Stimulated activated CD8-positive, alpha-beta memory T cell treated with anti-CD3 and anti-CD28 coated beads, Interleukin-15, amount 100 ng/mL, for 4 hours (primary cell): ENCODE measurements around the gene MTHFD1.
"Not testable (repeated sequence)": the region's sequence is repeated elsewhere in the genome, so short reads cannot be mapped to it uniquely, and the experiment has no call there.

Experiments used
- DNase-seq, 2 donors: peaks; one replicate each; pipeline ENCODE4 v3.0.0-alpha.2; 2020; ENCODE audit warnings: low read depth in 2 of 2

The MTHFD1 gene

DNA sequence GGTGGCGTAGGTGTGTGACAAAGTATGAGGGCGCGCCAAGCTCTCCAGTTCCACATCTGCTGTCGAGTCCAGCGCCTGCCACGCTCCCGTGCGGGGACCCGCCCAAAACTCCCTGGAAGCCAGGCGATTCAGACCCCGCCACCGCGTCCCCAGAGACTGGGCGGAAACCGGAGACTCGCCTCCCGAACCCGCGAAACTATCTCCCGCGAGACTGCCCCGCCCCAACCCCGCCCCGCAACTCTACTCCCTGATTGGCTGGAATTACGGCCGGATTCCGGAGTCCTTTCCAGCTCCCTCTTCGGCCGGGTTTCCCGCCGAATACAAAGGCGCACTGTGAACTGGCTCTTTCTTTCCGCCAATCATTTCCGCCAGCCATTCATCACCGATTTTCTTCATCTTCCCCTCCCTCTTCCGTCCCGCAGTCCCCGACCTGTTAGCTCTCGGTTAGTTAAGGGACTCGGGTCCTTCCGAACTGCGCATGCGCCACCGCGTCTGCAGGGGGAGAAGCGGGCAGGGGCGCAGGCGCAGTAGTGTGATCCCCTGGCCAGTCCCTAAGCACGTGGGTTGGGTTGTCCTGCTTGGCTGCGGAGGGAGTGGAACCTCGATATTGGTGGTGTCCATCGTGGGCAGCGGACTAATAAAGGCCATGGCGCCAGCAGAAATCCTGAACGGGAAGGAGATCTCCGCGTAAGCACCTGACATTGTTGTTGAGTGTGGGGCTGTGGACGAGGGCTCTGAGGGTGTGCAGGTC lies at the start of gene MTHFD1:
TSS of gene MTHFD1 (plus strand) at position 572 of the 751 bp plus-strand sequence. CDS start at position 647, 75 bp downstream.
- peak; percentile 89 to 92 for DNase-seq

DNA sequence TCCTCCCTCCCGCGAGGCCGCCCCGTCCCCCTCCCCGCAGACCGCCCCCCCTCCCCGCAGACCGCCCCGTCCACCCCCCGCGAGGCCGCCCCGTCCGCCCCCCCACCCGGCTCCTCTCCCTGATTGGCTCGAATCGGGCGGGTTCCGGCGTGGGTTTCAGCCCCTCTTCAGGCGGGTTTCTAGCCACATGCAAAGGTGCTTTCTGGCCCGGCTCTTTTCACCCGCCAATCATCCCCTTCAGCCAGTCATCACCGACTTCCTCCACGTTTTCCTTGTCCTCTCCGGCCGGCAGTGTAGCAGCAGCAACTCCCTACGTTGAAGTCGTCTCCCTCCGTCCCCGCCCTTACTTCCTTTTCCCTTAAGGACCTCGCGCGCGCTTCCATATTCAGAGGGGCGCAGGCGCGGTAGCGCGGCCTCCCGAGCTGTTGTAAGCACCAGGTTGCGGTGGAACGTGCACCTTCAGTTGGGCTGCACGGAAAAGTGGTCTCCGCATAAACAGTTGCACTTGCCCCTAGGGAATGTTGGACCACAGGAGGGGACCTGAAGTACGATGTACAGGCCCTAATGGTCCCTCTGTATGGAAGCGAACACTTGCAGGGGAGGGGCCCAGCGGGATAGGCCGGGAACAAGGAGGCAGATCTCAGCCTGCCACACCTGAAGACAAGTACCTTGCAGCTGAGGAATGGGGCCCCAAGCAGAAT lies 49.4 kb upstream of the MTHFD1 start:
- peak; percentile 73 to 74 for DNase-seq

DNA sequence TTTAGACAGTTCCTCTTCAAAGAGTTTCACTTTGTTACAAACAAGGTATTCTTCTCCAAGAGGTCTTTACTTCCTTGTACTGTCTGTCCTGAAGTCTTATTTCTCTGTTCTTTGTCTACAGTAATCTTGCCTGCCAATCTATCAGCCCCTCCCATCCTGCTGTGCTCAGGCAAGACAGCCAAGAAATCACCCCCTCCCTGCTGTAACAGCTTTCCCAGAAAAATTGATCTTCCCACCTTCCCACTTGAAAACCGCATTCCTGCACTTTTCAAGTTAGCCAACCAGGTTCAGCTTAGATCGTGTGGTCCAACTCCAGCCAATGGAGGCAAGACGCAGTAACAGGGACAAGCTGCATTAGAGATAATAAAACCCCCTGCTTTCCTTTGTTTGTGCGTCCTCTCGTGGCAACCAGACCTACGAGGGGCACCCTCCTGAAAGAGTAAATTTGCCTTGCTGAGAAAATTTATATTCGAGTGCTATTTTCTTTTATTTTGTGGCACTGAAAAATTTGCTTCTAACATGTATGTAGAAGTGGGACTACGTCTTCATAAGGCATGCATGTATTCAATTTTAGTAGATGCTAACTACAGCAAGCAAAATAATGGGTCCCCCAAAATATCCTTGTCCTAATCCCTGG lies 47.5 kb upstream of the MTHFD1 start:
- DNase-seq, result no peak

DNA sequence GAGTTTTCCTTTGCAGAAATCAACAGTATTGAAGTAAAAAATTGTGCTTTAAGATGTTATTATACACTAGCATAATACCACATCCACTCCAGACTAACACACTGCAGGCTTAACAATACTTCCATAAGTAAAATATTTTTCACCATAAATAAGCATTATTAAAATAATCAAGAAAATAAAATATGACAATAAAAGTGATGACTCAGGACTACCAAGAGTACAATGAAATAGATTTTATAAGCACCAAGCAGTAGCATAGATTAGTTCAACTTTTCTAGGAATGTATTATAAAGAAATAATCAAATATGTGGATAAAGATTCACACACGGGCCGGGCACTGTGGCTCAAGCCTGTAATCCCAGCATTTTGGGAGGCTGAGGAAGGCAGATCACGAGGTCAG lies 40.4 kb upstream of the MTHFD1 start:
- no peak for DNase-seq

DNA sequence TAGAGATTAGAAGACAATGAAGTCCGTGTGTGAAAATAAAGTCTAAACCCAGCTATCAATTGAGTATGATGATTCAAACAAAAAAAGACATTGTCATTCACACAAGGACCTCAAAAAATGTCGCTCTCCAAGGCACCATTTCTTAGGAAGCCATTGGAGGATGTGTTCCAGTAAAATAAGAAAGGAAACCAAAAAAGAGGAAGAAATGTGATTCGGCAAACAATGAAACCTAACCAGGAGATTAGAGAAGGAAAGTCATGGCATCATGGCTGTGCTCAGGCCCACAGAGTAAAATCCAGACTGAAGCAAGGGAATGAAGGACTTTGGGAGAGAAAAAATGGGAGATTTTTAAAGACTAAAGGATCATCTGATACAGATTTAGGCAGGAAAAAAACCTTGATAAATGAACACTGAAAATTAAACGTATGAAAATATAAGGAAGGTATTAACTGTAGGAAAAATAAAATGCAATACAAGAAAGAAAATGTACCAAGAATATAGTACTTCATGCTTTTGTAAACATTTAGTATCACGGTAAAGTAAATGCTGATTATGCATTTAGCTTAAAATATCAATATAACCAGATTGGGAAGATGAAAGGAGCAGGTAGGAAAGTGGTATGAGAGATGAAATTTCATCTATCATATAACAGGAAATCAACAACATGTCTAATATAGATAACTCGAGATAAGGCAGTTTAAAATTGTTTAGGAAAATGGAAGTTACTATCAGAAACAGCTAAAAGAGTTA lies 38.2 kb upstream of the MTHFD1 start:
- DNase-seq, result no peak

DNA sequence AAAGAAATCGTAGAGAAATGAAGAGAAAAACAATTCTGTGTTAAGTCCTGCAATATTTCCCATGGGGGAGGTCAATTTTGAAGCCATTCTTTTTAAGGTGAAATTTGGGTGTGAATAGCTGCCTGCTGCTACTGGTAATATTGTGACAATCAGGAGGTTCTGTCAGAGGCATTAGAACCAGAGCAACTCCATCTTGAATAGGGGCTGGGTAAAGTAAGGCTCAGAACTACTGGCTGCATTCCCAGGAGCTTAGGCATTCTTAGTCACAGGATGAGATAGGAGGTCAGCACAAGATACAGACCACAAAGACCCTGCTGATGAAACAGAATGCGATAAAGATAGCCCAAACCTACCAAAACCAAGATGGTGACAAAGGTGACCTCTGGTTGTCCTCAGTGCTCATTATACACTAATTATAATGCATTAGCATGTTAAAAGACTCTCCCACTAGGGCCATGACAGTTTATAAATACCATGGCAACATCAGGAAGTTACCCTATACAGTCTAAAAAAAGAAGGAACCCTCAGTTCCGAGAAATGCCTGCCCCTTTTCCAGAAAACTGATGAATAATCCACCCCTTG lies 24.8 kb upstream of the MTHFD1 start:
- no peak for DNase-seq

DNA sequence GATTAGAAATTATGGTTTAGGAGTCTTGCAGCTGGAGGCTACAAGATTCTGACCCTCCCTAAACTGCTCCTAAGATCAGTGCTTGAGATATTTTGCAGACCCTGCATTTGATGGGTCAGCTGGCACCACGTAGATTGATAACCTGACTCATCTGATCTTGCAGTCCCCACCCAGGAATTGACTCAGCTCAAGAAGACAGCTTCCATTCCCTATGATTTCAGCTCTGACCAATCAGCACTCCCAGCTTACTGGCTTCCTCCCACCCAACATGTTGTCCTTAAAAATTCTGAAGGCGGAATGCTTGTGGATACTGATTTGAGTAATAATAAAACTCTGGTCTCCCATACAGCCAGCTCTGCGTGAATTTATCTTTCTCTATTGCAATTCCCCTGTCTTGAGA lies 23.2 kb upstream of the MTHFD1 start:
- no peak for DNase-seq

DNA sequence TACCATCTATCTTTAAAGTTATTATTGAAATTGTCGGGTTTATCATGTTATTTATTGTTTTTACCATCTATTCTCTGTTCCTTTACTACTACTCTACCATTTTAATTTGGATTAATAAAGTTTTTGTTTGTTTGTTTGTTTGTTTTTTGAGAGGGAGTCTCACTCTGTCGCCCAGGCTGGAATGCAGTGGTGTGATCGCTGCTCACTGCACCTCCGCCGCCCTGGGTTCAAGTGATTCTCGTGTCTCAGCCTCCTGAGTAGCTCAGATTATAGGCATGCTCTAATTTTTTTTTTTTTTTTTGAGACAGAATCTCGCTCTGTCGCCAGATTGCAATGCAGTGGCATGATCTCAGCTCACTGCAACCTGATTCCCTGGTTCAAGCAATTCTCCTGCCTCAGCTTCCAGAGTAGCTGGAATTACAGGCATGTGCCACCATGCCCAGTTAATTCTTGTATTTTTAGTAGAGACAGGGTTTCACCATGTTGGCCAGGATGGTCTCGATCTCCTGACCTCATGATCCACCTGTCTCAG lies 22.7 kb upstream of the MTHFD1 start:
- DNase-seq, result not testable (repeated sequence)

DNA sequence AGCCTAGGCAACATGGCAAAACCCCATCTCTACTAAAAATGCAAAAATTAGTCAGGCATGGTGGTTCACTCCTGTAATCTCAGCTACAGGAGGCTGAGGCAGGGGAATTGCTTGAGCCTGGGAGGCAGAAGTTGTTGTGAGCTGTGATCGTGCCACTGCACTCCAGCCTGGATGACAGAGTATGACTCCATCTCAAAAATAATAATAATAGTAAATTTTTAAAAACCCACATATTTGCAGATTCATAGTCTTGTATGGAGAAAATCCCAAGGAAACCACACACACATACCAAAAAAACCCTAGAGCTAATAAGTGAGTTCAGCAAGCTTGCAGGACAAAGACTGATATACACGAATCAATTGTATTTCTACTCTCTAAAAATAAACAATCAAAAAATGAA lies 19.0 kb upstream of the MTHFD1 start:
- DNase-seq, result no peak

DNA sequence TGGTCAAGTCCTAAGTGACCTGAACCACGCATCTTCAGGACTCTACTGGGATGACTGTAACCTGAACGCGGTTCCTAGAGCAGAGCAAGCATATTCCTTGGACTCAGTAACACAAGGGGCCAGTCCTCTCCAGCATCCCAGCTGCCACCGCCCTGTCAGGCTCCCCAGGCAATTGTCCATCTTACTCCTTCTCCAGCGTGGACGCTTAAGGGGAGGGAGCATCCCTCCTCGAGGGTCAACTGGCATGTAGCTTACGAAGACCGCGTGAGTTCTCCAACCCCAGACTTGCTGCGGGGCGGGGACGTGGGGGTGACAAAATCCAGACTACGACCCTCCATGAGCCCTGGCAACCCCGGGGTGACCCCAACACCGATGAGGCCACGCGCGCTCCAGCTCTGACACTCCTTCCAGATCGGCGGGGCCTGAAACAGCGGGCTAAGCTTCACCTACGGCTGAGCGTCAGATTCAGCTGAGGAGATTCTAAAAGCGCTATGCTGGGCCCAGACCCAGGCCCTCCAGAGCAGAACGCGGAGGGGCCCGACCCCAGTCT lies 846 bp upstream of the MTHFD1 start:
- DNase-seq, result no peak

DNA sequence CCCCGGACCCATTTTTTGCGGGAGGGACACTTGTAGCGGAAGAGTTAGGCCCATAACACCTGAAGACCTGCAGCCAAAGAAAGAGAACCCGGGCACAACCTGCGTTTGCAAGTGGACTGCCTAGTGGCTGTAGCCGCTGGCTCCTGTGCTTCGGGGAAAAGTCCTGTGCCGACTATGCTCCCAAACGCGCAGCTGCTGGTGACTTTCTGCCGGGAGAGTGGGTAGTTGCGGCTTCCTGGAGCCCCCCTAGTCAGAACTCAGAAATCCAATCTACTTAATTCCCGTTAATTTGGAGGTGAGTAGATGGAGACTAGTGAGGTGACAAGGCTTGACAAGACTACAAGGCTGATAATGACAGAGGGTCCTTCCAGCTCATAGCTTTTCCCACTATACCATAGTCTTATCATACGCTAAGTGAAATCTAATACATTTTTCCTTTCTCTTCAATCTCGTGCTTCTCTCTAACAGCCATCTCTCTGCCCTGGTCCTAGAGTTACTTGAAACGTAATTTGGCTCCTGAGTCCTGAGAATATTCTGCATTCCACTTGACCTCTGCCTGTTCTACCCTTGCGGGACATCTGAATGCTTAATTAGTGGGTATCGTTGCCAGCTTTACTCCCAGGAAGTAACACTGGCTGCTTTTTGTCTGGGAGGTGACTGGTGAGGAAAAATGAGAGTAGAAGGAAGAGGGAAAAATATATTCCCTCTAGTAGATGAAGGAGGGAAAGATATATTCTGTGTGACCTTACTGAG lies 556 bp downstream of the MTHFD1 start:
- no peak for DNase-seq

DNA sequence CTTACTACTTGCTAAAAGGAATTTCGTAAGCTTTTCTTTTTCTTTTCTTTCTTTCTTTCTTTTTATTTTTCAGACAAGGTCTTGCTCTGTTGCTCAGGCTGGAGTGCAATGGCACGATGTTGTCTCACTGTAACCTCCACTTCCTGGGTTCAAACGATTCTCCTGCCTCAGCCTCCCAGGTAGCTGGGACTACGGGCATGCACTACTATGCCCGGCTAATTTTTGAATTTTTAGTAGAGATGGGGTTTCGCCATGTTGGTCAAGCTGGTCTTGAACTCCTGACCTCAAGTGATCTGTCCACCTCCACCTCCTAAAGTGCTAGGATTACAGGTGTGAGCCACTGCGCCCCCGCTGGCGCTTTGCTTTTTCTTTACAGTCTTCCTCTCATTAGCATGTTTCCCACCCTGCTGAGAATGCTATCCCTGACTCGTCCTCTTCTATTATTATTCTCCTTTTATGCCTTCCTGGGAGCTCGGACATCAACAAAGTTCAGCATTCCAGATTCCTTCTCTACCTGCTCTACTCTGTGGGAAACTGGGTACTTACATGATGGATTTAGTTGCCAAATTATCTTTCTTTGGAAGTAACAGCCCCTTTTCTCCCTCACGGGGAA lies 3.1 kb downstream of the MTHFD1 start:
- no peak for DNase-seq

DNA sequence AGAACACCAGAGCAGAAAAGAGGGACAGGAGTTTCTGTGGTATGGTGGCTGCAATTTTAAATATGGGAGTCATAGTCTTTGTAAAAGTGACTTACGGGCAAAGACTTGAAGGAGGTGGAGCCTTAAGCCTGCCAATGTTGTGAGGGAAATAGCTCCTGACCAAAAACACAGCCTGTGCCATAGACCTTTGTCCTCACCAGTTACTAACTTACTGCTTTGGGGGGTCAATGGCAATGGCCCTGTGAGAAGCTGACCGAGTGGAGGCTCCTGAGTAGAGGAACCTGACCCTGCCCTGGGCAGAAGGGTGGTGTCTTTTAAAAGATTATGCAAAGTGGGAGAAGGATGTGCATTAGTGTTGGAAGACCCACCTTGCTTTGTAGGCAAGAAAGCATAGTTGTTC lies 3.8 kb downstream of the MTHFD1 start:
- no peak for DNase-seq

DNA sequence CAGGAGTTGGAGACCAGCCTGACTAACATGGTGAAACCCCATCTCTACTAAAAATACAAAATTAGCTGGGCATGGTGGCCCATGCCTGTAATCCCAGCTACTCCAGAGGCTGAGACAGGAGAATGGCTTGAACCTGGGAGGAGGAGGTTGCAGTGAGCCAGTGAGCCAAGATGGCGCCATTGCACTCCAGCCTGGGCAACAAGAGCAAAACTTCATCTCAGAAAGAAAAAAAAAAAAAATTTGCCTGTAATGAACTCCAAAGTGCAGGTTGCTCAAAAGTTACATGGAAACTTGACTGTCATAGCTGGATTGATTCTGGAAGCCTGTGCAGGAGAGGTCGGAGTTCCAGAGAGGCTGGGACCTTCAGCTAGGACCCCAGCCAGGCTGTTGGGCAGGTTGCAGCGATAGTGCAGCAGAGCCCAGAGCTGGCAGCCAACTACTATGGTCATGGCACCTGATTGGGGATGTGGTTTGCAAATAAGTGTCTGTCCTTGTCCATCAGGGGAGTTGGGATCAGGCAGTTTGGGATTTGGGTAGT lies 5.1 kb downstream of the MTHFD1 start:
- not testable (repeated sequence) for DNase-seq

DNA sequence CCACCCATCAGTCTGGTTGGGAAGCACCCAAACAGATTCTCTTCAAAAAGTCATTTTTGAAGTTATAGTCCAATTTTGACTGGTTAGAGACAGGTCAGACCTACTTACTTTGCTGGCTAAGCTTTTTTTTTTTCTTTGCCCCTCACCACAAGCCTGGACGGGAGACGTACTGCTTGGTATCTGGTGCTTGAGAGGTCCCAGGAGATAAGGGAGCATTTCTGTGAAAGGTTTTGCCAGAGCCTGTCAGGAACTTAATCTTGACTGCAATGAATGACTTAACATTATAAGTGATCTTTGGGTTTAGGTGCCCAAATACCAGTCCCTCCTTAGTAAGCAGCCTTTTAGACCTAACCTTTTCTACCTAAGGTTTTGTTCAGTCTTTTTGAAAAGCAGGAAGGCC lies 6.3 kb downstream of the MTHFD1 start:
- DNase-seq, result no peak

DNA sequence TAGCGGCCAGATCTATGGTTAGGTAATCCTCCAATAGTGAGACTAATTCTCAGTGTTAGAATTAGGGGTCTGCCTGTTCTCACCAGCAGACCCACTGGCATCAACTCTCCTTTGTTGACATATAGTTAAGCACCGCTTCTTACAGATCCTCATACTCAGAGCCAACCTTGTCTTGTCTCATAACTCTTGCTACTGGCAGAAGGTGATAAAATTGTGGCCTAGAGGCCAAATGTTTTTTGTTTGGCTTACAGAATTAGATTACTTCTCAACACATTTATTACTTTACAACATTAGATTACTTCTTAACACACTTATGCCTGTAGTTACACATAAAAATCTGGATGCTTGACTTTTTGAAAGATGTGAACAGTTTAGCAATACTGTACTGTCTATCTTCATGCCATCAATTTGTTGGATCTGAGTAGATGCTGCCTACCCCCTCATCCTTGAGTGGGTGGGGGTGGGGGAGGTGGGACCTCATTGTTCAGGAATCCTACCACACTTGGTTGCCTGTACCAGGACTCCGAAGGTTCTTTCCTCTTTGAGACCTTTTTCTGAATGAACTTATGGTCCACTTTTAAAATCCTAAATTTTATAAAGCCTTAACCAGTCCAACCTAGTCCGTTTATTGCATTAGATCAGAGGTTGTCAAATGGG lies 7.0 kb downstream of the MTHFD1 start:
- no peak for DNase-seq

DNA sequence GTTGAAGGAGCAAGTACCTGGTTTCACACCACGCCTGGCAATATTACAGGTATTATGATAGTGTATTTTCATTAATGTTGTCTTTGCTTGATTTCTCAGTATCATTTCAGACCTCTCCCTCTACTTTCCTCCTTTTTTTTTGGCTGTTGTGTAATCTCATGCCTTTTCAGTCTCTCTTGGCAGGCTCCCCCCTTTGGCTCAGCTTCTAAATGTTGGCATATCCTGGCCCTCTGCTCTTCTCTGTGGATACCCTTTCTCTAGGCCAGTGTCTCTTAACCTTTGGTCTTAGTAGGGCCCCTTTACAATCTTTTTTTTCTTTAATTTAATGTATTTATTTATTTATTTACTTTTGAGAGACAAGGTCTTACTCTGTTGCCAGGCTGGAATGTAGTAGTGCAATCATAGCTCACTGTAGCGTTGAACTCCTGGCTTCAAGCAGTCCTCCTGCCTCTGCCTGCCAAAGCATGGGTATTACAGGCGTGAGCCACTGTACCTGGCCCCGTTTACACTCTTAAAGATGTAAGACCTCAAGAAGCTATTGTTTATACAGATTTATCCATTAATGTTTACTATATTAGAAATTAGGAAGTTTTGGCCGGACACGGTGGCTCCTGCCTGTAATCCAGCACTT lies 12.8 kb downstream of the MTHFD1 start:
- DNase-seq, result no peak

DNA sequence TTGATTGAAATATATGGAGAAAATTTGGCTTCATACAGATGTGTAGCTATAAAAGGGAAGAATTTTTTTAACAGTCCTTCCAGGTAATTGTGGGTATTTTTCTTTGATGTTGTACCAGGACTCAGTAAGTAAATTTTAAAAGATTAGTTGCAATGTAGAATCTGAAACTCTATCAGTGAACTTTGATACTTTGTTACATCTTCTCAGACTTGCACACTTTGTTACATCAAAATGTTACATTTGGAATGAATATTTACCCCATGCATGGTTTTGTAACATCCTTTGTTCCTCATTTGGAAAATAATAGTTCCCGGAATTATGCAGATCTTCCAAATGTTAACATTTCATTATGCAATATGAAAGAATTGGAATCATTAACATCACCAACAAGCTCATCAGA lies 13.8 kb downstream of the MTHFD1 start:
- DNase-seq, result no peak

DNA sequence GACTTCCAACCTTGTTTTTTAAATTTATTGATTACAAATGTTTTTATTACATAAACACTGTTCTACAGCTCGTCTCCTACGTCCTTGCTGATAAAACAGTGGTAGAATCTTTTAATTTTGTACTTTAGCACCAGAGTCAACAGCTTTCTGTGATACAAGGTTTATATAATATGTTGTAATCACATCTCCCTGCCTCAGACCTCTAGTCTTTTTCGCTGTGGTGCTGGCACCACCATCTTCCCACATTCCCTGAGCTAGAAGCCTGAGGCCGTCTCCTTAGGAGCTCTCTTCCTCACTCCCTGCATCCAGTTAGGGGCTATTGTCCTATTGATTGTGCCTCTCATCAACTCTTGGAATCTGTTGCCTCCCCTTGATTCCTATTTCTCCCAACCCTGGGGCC lies 17.1 kb downstream of the MTHFD1 start:
- DNase-seq, result no peak
